ENCODE results near the gene DNAJC25.

Gene DNAJC25

DNA sequence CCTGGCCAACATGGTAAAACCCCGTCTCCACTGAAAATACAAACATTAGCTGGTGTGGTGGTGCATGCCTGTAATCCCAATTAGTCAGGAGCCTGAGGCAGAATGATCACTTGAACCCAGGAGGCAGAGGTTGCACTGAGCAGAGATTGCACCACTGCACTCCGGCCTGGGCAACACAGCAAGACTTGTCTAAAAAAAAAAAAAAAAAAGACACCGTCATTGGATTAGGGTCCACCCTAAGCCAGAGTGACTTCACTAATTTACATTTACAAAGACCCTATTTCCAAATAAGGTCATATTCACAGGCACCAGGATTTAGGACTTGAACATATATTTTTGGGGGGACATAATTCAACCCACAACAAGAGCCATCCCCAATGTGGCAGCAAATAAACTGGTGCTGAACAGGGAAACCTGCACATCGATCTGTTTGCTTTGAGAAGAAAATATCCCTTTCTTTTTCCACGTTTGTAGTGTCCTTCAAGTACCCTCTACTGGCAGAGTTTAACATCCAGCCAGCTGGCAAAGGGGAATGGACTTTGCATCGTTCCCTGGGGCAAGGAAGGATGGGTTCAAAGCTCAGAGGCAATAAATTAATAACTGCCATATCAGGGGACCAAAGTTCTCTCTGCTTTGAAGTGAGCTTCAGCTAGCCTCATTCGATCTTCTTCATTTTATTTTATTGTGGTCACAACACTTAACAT, 3.7 kb upstream of the DNAJC25 start:
- DNase-seq (ENCODE audit: low read depth, low spot score), result no peak

DNA sequence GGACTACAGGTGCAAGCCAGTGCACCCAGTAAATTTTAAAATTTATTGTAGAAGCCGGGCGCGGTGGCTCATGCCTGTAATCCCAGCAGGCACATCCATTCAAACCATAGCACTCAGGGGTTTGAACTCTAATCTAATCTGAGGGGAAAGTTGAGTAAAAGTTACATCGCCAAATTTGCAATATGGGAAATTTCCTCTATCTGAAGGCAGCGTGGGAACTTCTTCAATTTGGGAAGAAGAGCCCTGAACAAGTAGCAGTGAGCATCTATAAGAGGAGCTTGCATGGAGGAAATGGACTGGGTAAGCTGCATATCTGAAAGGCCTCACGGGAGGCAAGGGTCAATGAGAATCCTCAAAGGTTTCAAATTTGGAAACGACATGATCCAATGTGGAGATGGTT, 2.7 kb upstream of the DNAJC25 start:
- no peak for DNase-seq (ENCODE audit: low read depth, low spot score)

- DNase-seq (ENCODE audit: low read depth, low spot score), result no peak
These were observed 761 bp upstream of the DNAJC25 start for GRCh38 chr9:111630182-111630963.

- no peak for DNase-seq (ENCODE audit: low read depth, low spot score)
These were observed 245 bp upstream of the DNAJC25 start for GRCh38 chr9:111630964-111631213.

DNA sequence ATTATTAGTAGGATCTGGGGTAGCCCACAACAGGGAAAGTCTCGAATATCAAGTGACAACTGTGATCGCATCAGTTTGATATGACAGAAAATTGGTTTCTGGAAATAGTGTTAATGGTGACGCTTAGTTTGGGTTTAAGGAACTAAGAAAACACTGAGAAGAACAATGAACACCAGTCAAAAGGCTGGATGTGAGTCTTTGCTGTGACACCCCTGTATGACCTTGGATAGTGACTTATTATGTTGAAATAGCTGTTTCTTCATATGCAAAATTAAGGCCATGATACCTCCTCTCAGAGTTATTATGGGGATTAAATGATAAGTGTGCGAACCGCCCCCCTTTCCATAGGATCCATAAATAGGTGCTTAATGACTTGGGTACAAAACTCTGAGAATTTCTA, 926 bp downstream of the DNAJC25 start:
- DNase-seq (ENCODE audit: low read depth, low spot score), result no peak

DNA sequence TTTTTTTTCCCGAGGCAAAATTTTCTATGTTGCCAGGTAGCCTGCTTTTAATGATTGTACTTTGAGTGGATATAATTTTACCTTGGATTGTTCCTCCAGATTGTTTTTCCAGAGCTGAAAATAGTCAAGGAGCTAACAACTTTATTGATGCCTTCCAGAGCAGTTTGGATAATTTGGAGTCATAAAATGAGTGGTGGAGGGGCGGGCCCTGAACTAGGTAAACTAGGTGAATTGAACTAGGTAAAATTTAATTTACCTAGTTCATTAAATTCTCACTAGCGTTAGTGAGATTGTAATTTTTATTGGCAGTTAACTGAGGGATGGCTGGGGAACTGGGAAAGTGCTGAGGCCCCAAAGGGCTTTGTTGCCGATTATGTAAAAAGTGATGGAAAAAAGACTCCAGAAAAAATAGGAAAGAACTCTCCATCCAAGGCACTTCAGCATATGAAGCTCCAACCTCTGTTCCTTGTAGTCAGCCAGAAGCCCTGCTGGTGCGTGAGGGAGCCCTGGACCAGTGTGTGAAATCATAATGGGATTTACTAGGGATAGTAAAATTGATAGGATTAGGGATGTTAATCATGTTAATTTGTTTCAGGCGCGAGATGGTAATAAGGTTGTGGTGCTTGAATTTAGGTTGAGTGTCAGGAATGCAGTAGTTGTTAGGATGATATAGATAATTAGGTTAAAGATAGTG, 1.7 kb downstream of the DNAJC25 start:
- DNase-seq (ENCODE audit: low read depth, low spot score), result no peak

GRCh38 chr9:111633389-111633736, 2.2 kb downstream of the DNAJC25 start:
- no peak for DNase-seq (ENCODE audit: low read depth, low spot score)

GRCh38 chr9:111634860-111635259, 3.7 kb downstream of the DNAJC25 start:
- no peak for DNase-seq (ENCODE audit: low read depth, low spot score)

- DNase-seq (ENCODE audit: low read depth, low spot score), result no peak
These were observed 6.4 kb downstream of the DNAJC25 start for GRCh38 chr9:111637421-111637950.

DNA sequence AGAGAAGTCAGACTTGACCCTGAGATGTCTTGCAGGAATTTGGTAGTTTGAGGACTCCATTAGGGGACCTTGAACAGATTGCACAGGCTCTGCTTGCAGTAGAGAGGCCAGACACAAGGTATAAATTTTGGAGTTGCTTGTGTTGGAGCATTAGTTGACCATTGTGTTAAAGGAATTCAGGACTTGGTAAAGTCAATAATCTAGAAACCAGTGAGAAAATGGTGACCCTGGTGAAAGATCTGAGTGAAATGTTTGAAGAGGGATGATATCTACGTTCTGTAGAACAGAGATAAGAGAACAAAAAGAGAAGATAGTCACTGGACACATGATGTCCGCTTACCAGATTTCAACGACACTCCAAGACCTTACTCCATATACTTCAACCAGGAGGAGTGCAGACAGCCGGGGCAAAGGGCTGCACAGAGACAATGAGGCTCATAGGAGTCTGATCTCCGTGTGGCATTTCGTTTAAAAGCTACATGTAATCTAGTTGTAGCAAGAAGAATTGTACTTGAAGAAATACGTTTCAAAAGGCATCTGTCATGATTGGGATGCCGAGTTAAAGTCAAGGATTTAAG, 13.2 kb downstream of the DNAJC25 start:
- no peak for DNase-seq (ENCODE audit: low read depth, low spot score)

DNA sequence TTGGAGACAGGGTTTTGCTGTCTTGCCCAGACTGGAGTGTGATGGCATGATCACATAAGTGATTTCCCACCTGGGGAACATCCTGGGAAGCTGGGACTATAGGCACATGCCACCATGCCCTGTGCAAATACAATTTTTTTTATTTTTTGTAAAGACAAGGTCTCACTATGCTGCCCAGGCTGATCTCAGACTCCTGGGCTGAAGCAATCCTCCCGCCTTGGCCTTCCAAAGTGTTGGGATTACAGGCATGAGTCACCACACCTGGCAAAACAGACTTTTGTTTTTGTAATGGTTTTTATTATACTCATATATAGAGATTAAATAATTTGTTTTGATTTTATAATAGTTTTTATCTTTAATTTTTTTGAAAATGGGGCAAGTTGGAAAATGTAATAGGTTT, 14.7 kb downstream of the DNAJC25 start:
- no peak for DNase-seq (ENCODE audit: low read depth, low spot score)

DNA sequence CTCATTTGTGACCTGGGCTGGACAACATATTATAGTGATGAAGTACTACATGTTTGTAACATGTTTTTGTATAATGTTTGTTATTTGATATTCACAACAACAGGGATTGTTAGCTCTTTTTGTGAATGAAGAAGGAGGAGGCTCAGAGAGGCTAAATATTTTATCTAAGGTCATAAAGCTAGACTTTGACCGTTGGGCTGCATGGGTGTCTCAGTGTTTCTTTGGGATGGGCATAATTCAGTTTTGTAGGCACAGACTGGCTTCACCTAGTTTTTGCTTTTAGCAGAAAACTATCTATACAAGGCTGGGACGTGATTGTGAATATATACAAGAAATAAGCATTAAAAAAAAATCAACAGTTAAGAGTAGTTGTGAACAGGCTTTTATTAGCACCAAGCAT, 15.3 kb downstream of the DNAJC25 start:
- DNase-seq (ENCODE audit: low read depth, low spot score), result no peak

- no peak for DNase-seq (ENCODE audit: low read depth, low spot score)
These were observed 16.9 kb downstream of the DNAJC25 start for GRCh38 chr9:111648066-111648465.

- no peak for DNase-seq (ENCODE audit: low read depth, low spot score)
These were observed 17.9 kb downstream of the DNAJC25 start for GRCh38 chr9:111649016-111649415.

DNA sequence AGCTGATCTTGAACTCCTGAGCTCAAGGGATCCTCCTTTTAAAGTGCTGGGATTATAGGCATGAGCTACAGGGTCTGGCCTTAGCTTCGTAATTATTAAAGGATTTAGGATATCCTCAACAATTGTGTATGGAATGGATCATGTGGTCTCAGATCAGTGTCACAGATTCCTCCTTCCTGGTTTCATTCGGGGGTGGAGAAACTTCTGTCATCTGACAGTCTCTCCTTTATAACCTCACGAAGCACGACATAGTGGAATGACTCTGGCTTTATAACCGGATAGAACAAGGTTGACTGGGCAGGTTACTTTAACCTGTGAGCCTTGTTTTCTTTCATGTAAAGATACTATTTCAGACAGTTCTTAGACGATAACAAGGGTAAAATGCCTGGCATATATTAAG, 25.9 kb downstream of the DNAJC25 start:
- no peak for DNase-seq (ENCODE audit: low read depth, low spot score)

- DNase-seq (ENCODE audit: low read depth, low spot score), result no peak
These were observed 27.8 kb downstream of the DNAJC25 start for GRCh38 chr9:111658943-111659342.

DNA sequence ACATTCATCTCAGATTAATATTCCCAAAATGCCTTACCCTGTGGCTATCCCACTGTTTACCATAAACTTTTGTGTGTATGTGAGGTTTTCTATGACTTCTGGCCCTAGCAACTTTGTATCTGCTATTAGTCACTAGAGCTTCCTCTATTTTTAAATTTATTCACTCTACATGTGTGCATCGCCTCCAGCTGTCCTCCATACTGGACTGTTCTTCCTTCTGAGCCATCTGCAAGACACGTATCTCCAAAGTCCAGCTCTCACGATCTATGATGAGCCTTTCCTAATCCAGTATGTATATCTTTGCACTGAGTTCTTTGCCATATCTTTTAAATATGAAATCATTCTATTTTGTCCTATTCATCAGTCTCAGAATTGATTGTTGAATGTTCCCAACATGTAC, 28.6 kb downstream of the DNAJC25 start:
- no peak for DNase-seq (ENCODE audit: low read depth, low spot score)

DNA sequence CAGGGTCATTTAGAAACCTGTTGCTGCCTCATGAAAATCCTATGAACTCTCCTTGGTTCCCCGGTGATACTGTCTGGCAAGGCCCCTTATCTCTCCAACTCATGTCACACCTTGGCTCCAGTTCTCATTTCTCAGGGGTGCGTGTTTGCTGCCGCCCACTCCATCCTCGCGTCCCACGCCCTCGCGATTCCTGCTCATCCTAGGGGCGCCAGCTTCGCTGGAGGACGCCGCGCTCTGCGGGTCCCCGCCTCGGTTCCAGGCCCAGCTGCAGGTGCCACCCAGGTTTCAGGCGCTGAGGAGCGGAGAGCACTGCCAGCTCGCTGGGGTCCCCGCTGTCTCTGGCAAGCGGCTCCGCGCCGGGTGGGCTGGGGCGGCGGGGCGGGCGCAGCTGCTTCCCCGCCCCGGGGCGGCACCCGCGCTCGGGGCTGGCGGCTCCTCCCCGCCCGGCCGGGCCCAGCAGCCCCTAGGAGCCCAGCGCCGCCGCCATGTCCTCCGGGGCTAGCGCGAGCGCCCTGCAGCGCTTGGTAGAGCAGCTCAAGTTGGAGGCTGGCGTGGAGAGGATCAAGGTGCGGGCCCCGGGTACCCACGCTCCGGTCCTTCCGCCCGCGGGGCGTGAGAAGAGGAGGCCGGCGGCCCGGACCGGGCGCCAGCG, 30.1 kb downstream of the DNAJC25 start, which contains the start of gene GNG10:
Gene GNG10 (plus strand): TSS at position 456 of the 652 bp plus-strand sequence. CDS start 30 bp downstream, at position 486.
- no peak for DNase-seq (ENCODE audit: low read depth, low spot score)

GRCh38 chr9:111661802-111662521, 30.8 kb downstream of the DNAJC25 start:
- DNase-seq (ENCODE audit: low read depth, low spot score), result no peak

DNA sequence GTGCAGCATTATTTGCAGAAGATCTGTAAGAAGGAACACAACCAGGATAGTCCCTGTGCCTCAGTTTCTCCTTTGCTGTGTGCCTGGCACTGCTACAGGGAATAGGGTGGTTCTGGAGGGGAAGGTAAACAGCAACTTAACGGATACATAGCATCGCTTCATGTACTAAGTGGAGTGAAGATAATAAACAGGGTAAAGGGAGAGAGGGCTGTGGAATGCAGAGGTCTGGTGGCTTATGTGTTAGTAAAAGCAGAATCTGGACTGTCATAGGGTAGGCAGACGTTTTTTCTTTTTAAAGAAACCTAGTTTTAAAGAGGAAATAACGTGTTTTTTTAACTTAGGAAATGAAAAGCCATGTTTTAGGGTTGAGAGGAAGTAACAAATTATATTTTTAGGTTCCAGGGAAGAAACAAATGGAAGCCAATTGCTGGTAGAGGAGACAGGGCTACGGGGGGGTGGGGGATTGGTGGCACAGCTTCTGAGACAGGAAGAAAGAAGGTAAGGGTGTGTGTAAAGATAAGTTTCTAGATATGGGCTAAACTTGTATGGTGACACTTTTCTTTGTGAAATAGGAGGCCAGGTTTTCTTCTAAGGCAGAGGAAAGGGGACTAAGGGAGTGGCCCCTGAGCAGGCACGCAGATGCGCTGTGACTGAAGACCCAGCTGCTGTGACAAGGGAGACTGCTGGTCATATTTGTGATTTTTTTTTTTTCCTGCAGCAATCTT, 31.6 kb downstream of the DNAJC25 start:
- DNase-seq (ENCODE audit: low read depth, low spot score), result no peak

All from brain pericyte (primary cell).